ENCODE results near the gene REXO1. TPM values are rescaled to one million over a fixed set of nuclear protein-coding genes. Genes with fewer than 3 reads are reported as not detected.

Gene REXO1
- total and polyA plus RNA-seq, 5 donors = 12.8 to 22.1 (median 15.5) TPM

GRCh38 chr19:1866693-1867348 is 18.5 kb upstream of the REXO1 start:
- ATAC-seq = no peak
- intact Hi-C loops (cut with DNase I) = loop anchor here in 1 of 4 donors (10.0 kb wide), 1 partner anchor 208 kb away; no protein-coding TSS in a partner anchor
- Histone ChIP-seq H3K4me3 (ENCODE audit: low read length) (no peak overlapping the region), H3K27me3 (ENCODE audit: control insufficient read depth, insufficient read depth) (no peaks in the 10 kb centered on the region), H3K4me1 (ENCODE audit: control insufficient read depth, insufficient read depth, low read length) (no peaks in the 10 kb centered on the region), H3K9me3 (ENCODE audit: control insufficient read depth, low read length) (no peaks in the 10 kb centered on the region), H3K27ac (ENCODE audit: low read length) (no peak overlapping the region)
- 87% methylated on average over 8 of the region's 8 CpGs for WGBS
- no peak for DNase-seq

GRCh38 chr19:1865172-1866010 is 17.1 kb upstream of the REXO1 start:
- Histone ChIP-seq H3K27ac (ENCODE audit: low read length) (no peak overlapping the region), H3K4me1 (ENCODE audit: control insufficient read depth, insufficient read depth, low read length) (peaks cover 7% of the 10 kb centered on the region), H3K27me3 (ENCODE audit: control insufficient read depth, insufficient read depth) (no peaks in the 10 kb centered on the region), H3K4me3 (ENCODE audit: low read length) (no peak overlapping the region), H3K9me3 (ENCODE audit: control insufficient read depth, low read length) (no peaks in the 10 kb centered on the region)
- intact Hi-C loops (cut with DNase I) = loop anchor here in 1 of 4 donors (10.0 kb wide), 1 partner anchor 209 kb away; no protein-coding TSS in a partner anchor
- WGBS = 84% methylated on average over 17 of the region's 17 CpGs
- no peak for ATAC-seq
- DNase-seq = peak in 1 of 3 donors; percentile 67

- Histone ChIP-seq H3K4me3 (ENCODE audit: low read length) (peak overlapping the region; percentile 95), H3K4me1 (ENCODE audit: control insufficient read depth, insufficient read depth, low read length) (peaks cover 11% of the 10 kb centered on the region), H3K27me3 (ENCODE audit: control insufficient read depth, insufficient read depth) (no peaks in the 10 kb centered on the region), H3K9me3 (ENCODE audit: control insufficient read depth, low read length) (no peaks in the 10 kb centered on the region), H3K27ac (ENCODE audit: low read length) (peak overlapping the region; percentile 49)
- 8% methylated on average over 52 of the region's 52 CpGs for WGBS
- intact Hi-C loops (cut with DNase I) = loop anchor here in 1 of 4 donors (10.0 kb wide), 1 partner anchor 210 kb away; no protein-coding TSS in a partner anchor
- ATAC-seq (peak; percentile 71 to 78), DNase-seq (peak; percentile 83 to 93 (median 90))
These were observed 16.3 kb upstream of the REXO1 start for GRCh38 chr19:1864480-1865171.

- peak overlapping the region; percentile 95 for H3K4me3 ChIP-seq (ENCODE audit: low read length)
- H3K4me1 ChIP-seq (ENCODE audit: control insufficient read depth, insufficient read depth, low read length) = peaks cover 11% of the 10 kb centered on the region
- WGBS = under 1% methylated on average over 100 of the region's 115 CpGs
- intact Hi-C loops (cut with DNase I) = loop anchor here in 1 of 4 donors (10.0 kb wide), 1 partner anchor 211 kb away; no protein-coding TSS in a partner anchor
- peak overlapping the region; percentile 49 for H3K27ac ChIP-seq (ENCODE audit: low read length)
- DNase-seq (peak; percentile 95 to 97 (median 96)), ATAC-seq (peak; percentile 86)
- no peaks in the 10 kb centered on the region for H3K9me3 ChIP-seq (ENCODE audit: control insufficient read depth, low read length)
- H3K27me3 ChIP-seq (ENCODE audit: control insufficient read depth, insufficient read depth) = no peaks in the 10 kb centered on the region
These were observed 15.6 kb upstream of the REXO1 start for GRCh38 chr19:1863638-1864479.

GRCh38 chr19:1863328-1863637 is 15.0 kb upstream of the REXO1 start, which contains the start of gene KLF16:
Gene KLF16 (minus strand): TSS chr19:1863579. CDS start chr19:1863497, 82 bp downstream.
- Histone ChIP-seq H3K9me3 (ENCODE audit: control insufficient read depth, low read length) (no peaks in the 10 kb centered on the region), H3K4me1 (ENCODE audit: control insufficient read depth, insufficient read depth, low read length) (peaks cover 11% of the 10 kb centered on the region), H3K27me3 (ENCODE audit: control insufficient read depth, insufficient read depth) (no peaks in the 10 kb centered on the region), H3K27ac (ENCODE audit: low read length) (peak within 1 kb of the TSS; percentile 69), H3K4me3 (ENCODE audit: low read length) (peak within 1 kb of the TSS; percentile 95)
- DNase-seq (no peak), ATAC-seq (no peak)
- under 1% methylated on average over 54 of the region's 63 CpGs for WGBS
- intact Hi-C loops (cut with DNase I) = loop anchor here in 1 of 4 donors (10.0 kb wide), 1 partner anchor 212 kb away; no protein-coding TSS in a partner anchor

GRCh38 chr19:1862424-1863327 is 14.4 kb upstream of the REXO1 start:
- intact Hi-C loops (cut with DNase I) = loop anchor here in 1 of 4 donors (10.0 kb wide), 1 partner anchor 212 kb away; no protein-coding TSS in a partner anchor
- Histone ChIP-seq H3K9me3 (ENCODE audit: control insufficient read depth, low read length) (no peaks in the 10 kb centered on the region), H3K4me3 (ENCODE audit: low read length) (peak overlapping the region; percentile 95), H3K4me1 (ENCODE audit: control insufficient read depth, insufficient read depth, low read length) (peaks cover 11% of the 10 kb centered on the region), H3K27me3 (ENCODE audit: control insufficient read depth, insufficient read depth) (no peaks in the 10 kb centered on the region), H3K27ac (ENCODE audit: low read length) (peak overlapping the region; percentile 61)
- WGBS = under 1% methylated on average over 109 of the region's 109 CpGs
- peak in 2 of 3 donors; percentile 80 to 85 for DNase-seq
- no peak for ATAC-seq

- Histone ChIP-seq H3K4me1 (ENCODE audit: control insufficient read depth, insufficient read depth, low read length) (peaks cover 11% of the 10 kb centered on the region), H3K4me3 (ENCODE audit: low read length) (peak overlapping the region; percentile 95)
- WGBS = 10% methylated on average over 21 of the region's 21 CpGs
These were observed 13.8 kb upstream of the REXO1 start for GRCh38 chr19:1862068-1862423.

GRCh38 chr19:1861599-1862031 is 13.3 kb upstream of the REXO1 start:
- intact Hi-C loops (cut with DNase I) = loop anchor here in 1 of 4 donors (10.0 kb wide), 1 partner anchor 213 kb away; no protein-coding TSS in a partner anchor
- Histone ChIP-seq H3K9me3 (ENCODE audit: control insufficient read depth, low read length) (no peaks in the 10 kb centered on the region), H3K4me1 (ENCODE audit: control insufficient read depth, insufficient read depth, low read length) (peaks cover 11% of the 10 kb centered on the region), H3K4me3 (ENCODE audit: low read length) (peak overlapping the region; percentile 95), H3K27ac (ENCODE audit: low read length) (no peak overlapping the region), H3K27me3 (ENCODE audit: control insufficient read depth, insufficient read depth) (no peaks in the 10 kb centered on the region)
- 37% methylated on average over 23 of the region's 23 CpGs for WGBS
- ATAC-seq (no peak), DNase-seq (peak in 2 of 3 donors; percentile 55 to 67)

More at GRCh38 chr19:1862068-1862423, 13.8 kb upstream of the REXO1 start:
- intact Hi-C loops (cut with DNase I) = loop anchor here in 1 of 4 donors (10.0 kb wide), 1 partner anchor 213 kb away; no protein-coding TSS in a partner anchor
- ATAC-seq (no peak), DNase-seq (no peak)
- Histone ChIP-seq H3K27me3 (ENCODE audit: control insufficient read depth, insufficient read depth) (no peaks in the 10 kb centered on the region), H3K27ac (ENCODE audit: low read length) (no peak overlapping the region), H3K9me3 (ENCODE audit: control insufficient read depth, low read length) (no peaks in the 10 kb centered on the region)
